ENCODE measurements around the gene DICER1.

GRCh38 chr14:95101736-95102679, 55.3 kb downstream of the DICER1 start:
- TF ChIP-seq, protein P1, sequence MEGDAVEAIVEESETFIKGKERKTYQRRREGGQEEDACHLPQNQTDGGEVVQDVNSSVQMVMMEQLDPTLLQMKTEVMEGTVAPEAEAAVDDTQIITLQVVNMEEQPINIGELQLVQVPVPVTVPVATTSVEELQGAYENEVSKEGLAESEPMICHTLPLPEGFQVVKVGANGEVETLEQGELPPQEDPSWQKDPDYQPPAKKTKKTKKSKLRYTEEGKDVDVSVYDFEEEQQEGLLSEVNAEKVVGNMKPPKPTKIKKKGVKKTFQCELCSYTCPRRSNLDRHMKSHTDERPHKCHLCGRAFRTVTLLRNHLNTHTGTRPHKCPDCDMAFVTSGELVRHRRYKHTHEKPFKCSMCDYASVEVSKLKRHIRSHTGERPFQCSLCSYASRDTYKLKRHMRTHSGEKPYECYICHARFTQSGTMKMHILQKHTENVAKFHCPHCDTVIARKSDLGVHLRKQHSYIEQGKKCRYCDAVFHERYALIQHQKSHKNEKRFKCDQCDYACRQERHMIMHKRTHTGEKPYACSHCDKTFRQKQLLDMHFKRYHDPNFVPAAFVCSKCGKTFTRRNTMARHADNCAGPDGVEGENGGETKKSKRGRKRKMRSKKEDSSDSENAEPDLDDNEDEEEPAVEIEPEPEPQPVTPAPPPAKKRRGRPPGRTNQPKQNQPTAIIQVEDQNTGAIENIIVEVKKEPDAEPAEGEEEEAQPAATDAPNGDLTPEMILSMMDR (IDR thresholded peaks at IDR 0.05; ENCODE audit: extremely low read depth in 1 of 2, insufficient read depth in 1 of 2, low read depth in 1 of 2, low read length in 2 of 2), result no peak
- no peak for TF ChIP-seq POLR2A (IDR thresholded peaks at IDR 0.05; ENCODE audit: low read depth, low read length)
- no peak for TF ChIP-seq POLR2AphosphoS5 (IDR thresholded peaks at IDR 0.05; ENCODE audit: insufficient read depth, low read depth, low read length)
